ENCODE results near the gene ELMO1. TPM values are rescaled to one million over a fixed set of nuclear protein-coding genes. Genes with fewer than 3 reads are reported as not detected.
A peak's percentile ranks its signal among the peaks of the same experiment; 100 is the strongest.

Gene ELMO1
- polyA plus RNA-seq, 2 of the 4 experiments (the other 2 are of a cell fraction), result 2.3 to 6.1 TPM

DNA sequence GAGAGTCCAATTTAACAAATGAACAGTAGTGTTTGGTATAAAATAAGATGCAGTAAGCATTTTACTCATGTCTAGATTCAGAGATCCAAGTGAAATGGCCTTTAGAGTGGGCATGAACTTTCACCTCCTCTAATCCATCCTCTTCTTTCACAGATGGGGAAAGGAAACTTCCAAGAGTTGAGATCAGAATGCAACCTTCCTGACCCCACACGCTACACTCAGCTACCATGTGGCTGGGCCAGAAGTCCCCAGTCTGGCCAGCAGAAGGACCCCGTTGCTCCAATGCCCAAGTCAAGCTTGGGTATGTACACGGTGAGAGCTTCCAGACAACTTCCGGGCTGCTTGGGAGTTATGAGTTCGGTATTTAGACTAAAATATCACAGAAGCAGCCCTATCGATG, 228.0 kb downstream of the ELMO1 start:
- Histone ChIP-seq H3K9me3 (no peaks in the 10 kb centered on the region), H3K4me3 (no peak overlapping the region), H3K4me2 (no peak overlapping the region), H3K4me1 (no peaks in the 10 kb centered on the region), H3K27ac (no peak overlapping the region)
- peak; percentile 11 for TF ChIP-seq MAFK (IDR thresholded peaks at IDR 0.05; ENCODE audit: partially characterized antibody)
- TF ChIP-seq RNF2 (IDR thresholded peaks at IDR 0.05; ENCODE audit: borderline replicate concordance, low read depth), result no peak
- ChIA-PET POLR2A (no interaction called here), CTCF (interaction anchor here (0.6 to 6.9 kb wide), 4 partner anchors 14 to 22 kb away, joined by 3 to 32 read pairs (median 4); no protein-coding TSS in a partner anchor)
- no peak for FAIRE-seq
- WGBS (ENCODE audit: missing lambda C conversion rate), result 64% methylated on average over 6 of the region's 6 CpGs
- no peak for ATAC-seq
- no peak for DNase-seq (ENCODE audit: low read depth in 1 of 2, low spot score in 1 of 2)

DNA sequence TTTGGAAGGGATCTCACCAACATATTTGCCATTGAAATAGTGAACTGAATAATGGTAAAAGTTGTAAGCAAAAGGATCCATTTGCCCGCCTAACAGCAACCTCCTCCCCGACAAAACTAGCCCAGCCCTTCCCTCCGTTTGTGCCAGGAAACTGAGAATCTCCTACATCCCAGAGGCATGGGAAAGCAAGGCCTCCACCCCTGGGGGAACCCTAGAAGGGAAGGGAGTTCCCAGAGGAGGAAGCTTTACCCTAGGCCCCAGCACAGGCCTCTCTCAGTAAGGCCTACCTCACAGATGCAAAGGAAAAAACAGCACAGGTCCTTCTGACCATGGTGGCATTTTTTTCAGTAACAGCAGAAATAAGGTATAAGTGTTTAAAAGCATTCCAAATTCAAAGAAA, 229.7 kb downstream of the ELMO1 start:
- Histone ChIP-seq H3K4me1 (no peaks in the 10 kb centered on the region), H3K9me3 (no peaks in the 10 kb centered on the region), H3K4me2 (no peak overlapping the region), H3K27ac (no peak overlapping the region), H3K4me3 (no peak overlapping the region)
- ATAC-seq (no peak), FAIRE-seq (no peak), DNase-seq (ENCODE audit: low read depth in 1 of 2, low spot score in 1 of 2) (no peak)
- WGBS (ENCODE audit: missing lambda C conversion rate), result 74% methylated on average over 3 of the region's 3 CpGs
- ChIA-PET POLR2A (no interaction called here), CTCF (interaction anchor here (6.9 kb wide), 1 partner anchor 15 kb away, joined by 32 read pairs; no protein-coding TSS in a partner anchor)
- TF ChIP-seq PHF8 (IDR thresholded peaks at IDR 0.05; ENCODE audit: borderline replicate concordance, low read depth) (no peak), ZFP36 (IDR thresholded peaks at IDR 0.05; ENCODE audit: borderline replicate concordance, partially characterized antibody) (no peak), ZSCAN20 (CRISPR knock-in tag; IDR thresholded peaks at IDR 0.05) (no peak), RARB (CRISPR knock-in tag; IDR thresholded peaks at IDR 0.05) (no peak), RNF2 (IDR thresholded peaks at IDR 0.05; ENCODE audit: borderline replicate concordance, low read depth) (no peak)
- TF ChIP-seq, protein P1, sequence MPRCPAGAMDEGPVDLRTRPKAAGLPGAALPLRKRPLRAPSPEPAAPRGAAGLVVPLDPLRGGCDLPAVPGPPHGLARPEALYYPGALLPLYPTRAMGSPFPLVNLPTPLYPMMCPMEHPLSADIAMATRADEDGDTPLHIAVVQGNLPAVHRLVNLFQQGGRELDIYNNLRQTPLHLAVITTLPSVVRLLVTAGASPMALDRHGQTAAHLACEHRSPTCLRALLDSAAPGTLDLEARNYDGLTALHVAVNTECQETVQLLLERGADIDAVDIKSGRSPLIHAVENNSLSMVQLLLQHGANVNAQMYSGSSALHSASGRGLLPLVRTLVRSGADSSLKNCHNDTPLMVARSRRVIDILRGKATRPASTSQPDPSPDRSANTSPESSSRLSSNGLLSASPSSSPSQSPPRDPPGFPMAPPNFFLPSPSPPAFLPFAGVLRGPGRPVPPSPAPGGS (IDR thresholded peaks at IDR 0.05), result no peak
- TF ChIP-seq, protein P2, sequence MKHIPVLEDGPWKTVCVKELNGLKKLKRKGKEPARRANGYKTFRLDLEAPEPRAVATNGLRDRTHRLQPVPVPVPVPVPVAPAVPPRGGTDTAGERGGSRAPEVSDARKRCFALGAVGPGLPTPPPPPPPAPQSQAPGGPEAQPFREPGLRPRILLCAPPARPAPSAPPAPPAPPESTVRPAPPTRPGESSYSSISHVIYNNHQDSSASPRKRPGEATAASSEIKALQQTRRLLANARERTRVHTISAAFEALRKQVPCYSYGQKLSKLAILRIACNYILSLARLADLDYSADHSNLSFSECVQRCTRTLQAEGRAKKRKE (CRISPR knock-in tag; IDR thresholded peaks at IDR 0.05; ENCODE audit: low read depth), result no peak

DNA sequence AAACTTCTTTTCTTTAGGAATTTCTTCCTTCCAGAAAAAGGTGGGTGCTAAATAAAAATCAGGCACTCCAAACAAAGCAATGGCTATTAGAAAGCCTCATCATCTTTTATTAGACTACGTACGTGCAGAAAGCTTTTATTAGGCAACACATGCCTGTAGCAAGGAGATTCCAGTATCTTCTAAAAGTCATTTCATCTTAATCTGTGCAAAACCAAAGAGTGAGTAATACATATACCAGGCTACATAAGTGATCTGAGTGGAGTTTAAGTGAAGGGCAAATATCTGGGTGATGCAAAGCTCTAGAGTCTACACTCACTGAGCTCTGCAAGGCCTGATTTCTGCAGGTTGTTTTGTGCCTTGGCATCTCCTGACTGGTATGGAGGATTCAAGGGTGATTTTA, 231.7 kb downstream of the ELMO1 start:
- H3K27ac ChIP-seq, result no peak overlapping the region
- no peak overlapping the region for H3K4me3 ChIP-seq
- H3K9me3 ChIP-seq, result no peaks in the 10 kb centered on the region
- ATAC-seq (no peak), FAIRE-seq (no peak), DNase-seq (ENCODE audit: low read depth in 1 of 2, low spot score in 1 of 2) (no peak)
- WGBS (ENCODE audit: missing lambda C conversion rate), result 80% methylated on average over 2 of the region's 2 CpGs
- no peaks in the 10 kb centered on the region for H3K4me1 ChIP-seq
- TF ChIP-seq MYC (IDR thresholded peaks at IDR 0.05; ENCODE audit: borderline replicate concordance, low read length) (no peak), RARB (CRISPR knock-in tag; IDR thresholded peaks at IDR 0.05) (no peak), MAFK (IDR thresholded peaks at IDR 0.05; ENCODE audit: partially characterized antibody) (no peak), RAD21 (conservative IDR thresholded peaks at IDR 0.05 in 1 of 2, IDR thresholded peaks at IDR 0.05 in 1 of 2) (no peak), CEBPB (IDR thresholded peaks at IDR 0.05) (no peak), EHF (CRISPR knock-in tag; IDR thresholded peaks at IDR 0.05) (no peak), TFCP2L1 (CRISPR knock-in tag; IDR thresholded peaks at IDR 0.05) (no peak), SREBF2 (IDR thresholded peaks at IDR 0.05) (no peak), NR3C1 (IDR thresholded peaks at IDR 0.05) (no peak), ZC3H11A (IDR thresholded peaks at IDR 0.05) (no peak), KDM5A (IDR thresholded peaks at IDR 0.05) (no peak)
- TF ChIP-seq, protein P3, sequence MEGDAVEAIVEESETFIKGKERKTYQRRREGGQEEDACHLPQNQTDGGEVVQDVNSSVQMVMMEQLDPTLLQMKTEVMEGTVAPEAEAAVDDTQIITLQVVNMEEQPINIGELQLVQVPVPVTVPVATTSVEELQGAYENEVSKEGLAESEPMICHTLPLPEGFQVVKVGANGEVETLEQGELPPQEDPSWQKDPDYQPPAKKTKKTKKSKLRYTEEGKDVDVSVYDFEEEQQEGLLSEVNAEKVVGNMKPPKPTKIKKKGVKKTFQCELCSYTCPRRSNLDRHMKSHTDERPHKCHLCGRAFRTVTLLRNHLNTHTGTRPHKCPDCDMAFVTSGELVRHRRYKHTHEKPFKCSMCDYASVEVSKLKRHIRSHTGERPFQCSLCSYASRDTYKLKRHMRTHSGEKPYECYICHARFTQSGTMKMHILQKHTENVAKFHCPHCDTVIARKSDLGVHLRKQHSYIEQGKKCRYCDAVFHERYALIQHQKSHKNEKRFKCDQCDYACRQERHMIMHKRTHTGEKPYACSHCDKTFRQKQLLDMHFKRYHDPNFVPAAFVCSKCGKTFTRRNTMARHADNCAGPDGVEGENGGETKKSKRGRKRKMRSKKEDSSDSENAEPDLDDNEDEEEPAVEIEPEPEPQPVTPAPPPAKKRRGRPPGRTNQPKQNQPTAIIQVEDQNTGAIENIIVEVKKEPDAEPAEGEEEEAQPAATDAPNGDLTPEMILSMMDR (IDR thresholded peaks at IDR 0.05), result no peak
- TF ChIP-seq, protein P2 (CRISPR knock-in tag; IDR thresholded peaks at IDR 0.05; ENCODE audit: low read depth), result no peak
- POLR2A ChIA-PET, result no interaction called here
- no peak overlapping the region for H3K4me2 ChIP-seq
- CTCF ChIA-PET, result interaction anchor here (0.6 to 6.9 kb wide), 2 partner anchors 17 to 776 kb away, joined by 4 to 32 read pairs; no protein-coding TSS in a partner anchor

Measured in A549 (cell line).